Measurements from ENCODE around the gene GDE1.

Gene GDE1

DNA sequence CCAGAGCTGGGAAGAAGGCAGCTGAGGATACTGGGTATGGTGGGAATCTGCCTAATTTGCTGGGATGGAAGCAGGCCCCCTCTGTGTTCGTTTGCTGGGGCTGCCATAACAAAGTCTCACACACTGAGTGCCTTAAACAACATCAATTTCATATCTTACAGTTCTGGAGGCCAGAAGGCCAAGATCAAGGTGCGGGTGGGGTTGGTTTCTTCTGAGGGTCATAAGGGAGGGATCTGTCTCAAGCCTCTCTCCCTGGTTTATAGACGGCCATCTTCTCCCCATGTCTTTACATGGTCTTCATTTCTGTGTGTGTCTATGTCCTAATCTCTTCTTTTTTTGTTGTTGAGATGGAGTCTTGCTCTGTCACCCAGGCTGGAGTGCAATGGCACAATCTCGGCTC, 35.8 kb downstream of the GDE1 start:
- no peak for DNase-seq (ENCODE audit: low read depth)

DNA sequence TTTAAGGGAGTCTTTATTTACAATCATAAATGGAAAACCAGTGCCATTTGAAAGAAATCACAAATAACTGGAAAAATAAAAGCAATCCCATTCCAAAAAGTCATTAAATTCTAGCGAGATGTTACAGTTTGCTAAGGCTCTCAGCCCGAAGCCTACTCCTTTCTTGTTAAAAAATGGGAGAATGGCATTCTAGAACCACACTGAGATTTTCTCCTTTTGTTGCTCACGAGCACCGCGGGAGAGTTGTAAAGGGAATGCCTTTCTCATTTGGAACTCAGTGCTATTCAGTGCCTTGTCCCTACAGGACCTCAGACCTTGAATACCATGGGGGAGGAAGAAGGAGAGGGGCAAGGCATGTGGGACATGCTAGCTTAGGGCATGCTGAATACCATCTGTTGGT, 36.3 kb downstream of the GDE1 start:
- no peak for DNase-seq (ENCODE audit: low read depth)

GRCh38 chr16:19484096-19484495, 37.8 kb downstream of the GDE1 start:
- no peak for DNase-seq (ENCODE audit: low read depth)

GRCh38 chr16:19482291-19482690, 39.6 kb downstream of the GDE1 start:
- DNase-seq (ENCODE audit: low read depth), result no peak

GRCh38 chr16:19481769-19482168, 40.1 kb downstream of the GDE1 start:
- no peak for DNase-seq (ENCODE audit: low read depth)

DNA sequence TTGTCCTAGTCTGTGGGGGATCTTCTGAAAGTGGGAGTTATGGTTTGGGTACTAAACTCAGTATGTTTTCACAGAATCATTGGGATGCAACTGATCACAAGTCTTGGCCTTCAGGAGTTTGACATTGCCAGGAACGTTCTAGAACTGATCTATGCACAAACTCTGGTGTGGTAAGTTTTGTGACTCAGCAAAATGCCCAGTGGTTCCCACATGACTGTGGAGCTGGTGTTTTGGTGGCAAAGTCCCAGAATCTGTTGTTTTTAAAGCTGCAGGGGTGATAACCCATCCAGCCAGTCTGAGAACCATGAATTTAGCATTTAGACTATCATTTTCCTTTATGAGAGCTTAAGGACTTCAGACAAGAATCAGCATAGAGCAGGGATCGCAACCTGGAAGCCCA, 40.6 kb downstream of the GDE1 start:
- no peak for DNase-seq (ENCODE audit: low read depth)

- no peak for DNase-seq (ENCODE audit: low read depth)
These were observed 42.6 kb downstream of the GDE1 start for GRCh38 chr16:19479302-19479721.

GRCh38 chr16:19478505-19478904, 43.4 kb downstream of the GDE1 start:
- no peak for DNase-seq (ENCODE audit: low read depth)

GRCh38 chr16:19474617-19475016, 47.3 kb downstream of the GDE1 start:
- no peak for DNase-seq (ENCODE audit: low read depth)

DNA sequence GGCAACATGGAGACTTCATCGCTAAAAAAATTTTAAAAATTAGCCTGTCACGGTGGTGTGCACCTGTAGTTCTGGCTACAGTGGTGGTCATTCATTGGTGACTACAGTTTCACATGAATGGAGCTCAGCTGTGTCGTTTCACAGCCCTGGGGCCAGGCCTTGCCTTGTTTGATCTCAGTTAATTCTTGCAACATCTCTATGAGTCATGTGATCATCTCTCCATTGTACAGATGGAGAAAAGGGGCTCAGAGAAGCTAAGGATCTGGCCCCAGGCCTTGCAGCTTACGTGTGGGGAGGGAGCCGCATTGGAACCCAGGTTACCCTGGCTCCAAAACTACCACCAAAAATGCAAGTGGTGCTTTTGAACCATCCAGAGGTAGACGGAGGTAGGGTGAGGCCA, 49.4 kb downstream of the GDE1 start:
- DNase-seq (ENCODE audit: low read depth), result no peak

DNA sequence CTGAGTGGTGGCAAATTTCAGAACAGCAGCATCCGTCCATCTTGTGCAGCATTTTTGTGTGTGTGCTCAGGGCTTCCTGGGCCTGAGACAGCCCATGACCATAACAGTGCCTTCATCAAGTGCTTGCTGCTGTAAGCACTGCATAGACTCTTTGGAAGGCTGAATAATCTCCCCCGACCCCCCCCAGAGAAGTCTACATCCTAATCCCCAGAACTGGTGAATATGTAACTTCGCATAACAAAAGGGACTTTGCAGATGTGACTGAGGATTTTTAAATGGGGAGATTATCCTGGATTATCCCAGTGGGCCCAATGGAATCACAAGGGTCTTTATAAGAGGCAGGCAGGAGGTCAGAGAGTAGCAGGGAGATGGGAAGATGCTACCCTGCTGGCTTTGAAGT, 53.6 kb downstream of the GDE1 start:
- no peak for DNase-seq (ENCODE audit: low read depth)

DNA sequence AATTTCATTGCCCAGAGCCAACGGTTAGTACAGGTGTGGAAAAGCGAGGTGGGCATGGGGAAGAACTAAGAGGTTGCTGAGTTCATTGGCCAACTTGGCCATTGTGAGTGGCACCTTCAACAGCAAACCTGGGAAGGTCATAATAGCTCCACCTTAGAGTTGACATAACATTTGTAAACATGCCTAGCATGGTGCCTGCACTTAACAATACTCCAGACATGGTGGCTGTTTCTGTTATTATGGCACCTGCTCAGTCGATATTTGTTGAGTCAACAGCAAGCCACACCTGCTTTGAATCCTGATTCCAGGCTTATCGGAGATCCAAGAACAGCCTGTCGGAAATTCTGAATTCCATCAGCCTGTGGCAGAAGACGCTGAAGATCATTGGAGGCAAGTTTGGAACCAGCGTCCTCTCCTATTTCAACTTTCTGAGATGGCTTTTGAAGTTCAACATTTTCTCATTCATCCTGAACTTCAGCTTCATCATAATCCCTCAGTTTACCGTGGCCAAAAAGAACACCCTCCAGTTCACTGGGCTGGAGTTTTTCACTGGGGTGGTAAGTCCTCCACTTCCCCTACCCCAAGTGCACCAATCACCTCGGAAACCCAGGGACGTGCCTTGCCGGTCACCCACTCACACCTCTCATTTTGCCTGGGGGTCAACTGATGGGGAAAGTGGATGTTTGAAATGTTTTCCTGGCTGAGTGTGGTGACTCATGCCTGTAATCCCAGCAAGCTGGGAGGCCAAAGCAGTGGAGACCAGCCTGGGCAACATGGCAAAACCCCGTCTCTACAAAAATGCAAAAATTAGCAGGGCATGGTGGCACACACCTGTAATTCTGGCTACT, 58.2 kb downstream of the GDE1 start:
- DNase-seq (ENCODE audit: low read depth), result no peak

GRCh38 chr16:19460397-19460796, 61.5 kb downstream of the GDE1 start:
- no peak for DNase-seq (ENCODE audit: low read depth)

GRCh38 chr16:19458722-19459379, 63.0 kb downstream of the GDE1 start:
- no peak for DNase-seq (ENCODE audit: low read depth)
